Measurements from ENCODE around the gene SLC37A1. TPM values are rescaled to one million over a fixed set of nuclear protein-coding genes. Genes with fewer than 3 reads are reported as not detected.

Gene SLC37A1
- total RNA-seq (10 to 100 TPM; 20.9 to 31.4 (median 24.5) TPM), polyA plus RNA-seq (10 to 100 TPM in 1 of 3 donors, 1 to 10 TPM in 2; 6.9 to 12.0 (median 9.5) TPM)
- long read RNA-seq, donor 1: 0 reads
- long read RNA-seq, donor 2: 0 reads

DNA sequence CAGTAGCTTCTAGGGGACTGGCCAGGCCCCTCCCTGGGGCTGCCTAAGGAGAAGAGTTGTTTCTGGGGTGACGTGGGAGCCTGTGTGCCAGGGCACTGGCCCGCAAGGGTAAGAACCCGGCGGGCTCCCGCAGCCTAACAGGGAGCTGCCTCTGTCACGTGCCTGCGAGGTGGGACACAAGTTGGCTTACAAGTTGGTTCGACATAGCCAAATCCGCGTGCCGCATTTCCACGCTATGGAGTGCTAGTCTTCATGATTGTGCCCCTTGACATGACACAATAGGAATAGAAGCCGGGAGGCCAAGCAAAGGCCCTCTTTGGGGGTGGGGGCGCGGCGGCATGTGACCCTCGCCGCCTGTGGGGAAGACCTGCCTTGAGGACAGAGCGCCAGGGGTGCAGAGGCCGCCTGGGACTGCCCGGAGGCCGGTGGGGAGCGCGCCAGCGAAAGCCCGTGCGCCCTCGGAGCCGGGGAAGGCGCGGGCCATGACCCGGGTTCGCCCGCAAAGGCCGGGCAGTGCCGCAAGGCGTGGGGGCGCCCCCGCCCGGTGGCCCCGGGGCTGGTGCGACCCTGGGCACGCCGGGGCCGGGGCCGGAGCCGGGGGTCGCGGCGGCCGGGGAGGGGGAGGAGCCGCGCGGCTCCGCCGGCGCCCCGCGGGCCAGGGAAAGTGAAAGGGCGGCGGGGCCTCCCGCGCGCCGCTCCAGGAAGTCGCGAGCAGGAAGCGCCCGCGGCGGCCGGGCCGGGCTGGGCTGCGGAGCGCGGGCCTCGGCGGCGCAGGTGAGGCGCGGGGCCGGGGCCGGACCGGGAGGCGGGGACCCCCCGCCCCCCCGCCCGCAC is at the start of gene SLC37A1:
SLC37A1 (plus strand) TSS at position 702 of the 834 bp plus-strand sequence. CDS start 4,603 bp downstream, outside the sequence.
- WGBS, 5 donors: 11 to 28% (median 19%) methylated on average over 39 to 88 of the region's 88 CpGs
- DNase-seq: peak; percentile 90
- Histone ChIP-seq H3K4me3 (peak within 1 kb of the TSS; percentile 77 to 96 (median 86)), H3K36me3 (peaks cover 0 to 17% (median 7%) of the 10 kb centered on the region in 6 donors), H3K9me3 (no peaks in the 10 kb centered on the region), H3K27me3 (replicated peaks in 1 of 7) (no peaks in the 10 kb centered on the region), H3K27ac (peak within 1 kb of the TSS; percentile 69 to 91 (median 84)), H3K4me1 (peaks cover 17 to 52% (median 39%) of the 10 kb centered on the region in 6 donors)
- TF ChIP-seq POLR2A (IDR thresholded peaks at IDR 0.05) (no peak), POLR2AphosphoS5 (IDR thresholded peaks at IDR 0.05) (peak in 2 of 3 donors; percentile 5 to 15)
- TF ChIP-seq, protein P1, sequence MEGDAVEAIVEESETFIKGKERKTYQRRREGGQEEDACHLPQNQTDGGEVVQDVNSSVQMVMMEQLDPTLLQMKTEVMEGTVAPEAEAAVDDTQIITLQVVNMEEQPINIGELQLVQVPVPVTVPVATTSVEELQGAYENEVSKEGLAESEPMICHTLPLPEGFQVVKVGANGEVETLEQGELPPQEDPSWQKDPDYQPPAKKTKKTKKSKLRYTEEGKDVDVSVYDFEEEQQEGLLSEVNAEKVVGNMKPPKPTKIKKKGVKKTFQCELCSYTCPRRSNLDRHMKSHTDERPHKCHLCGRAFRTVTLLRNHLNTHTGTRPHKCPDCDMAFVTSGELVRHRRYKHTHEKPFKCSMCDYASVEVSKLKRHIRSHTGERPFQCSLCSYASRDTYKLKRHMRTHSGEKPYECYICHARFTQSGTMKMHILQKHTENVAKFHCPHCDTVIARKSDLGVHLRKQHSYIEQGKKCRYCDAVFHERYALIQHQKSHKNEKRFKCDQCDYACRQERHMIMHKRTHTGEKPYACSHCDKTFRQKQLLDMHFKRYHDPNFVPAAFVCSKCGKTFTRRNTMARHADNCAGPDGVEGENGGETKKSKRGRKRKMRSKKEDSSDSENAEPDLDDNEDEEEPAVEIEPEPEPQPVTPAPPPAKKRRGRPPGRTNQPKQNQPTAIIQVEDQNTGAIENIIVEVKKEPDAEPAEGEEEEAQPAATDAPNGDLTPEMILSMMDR (IDR thresholded peaks at IDR 0.05 in 8 of 11, conservative IDR thresholded peaks at IDR 0.05 in 3 of 11): no peak
- intact Hi-C loops (cut with DNase I; ENCODE audit: low total_unique reads): loop anchor here (10.0 kb wide), 1 partner anchor 49 kb away; no protein-coding TSS in a partner anchor

DNA sequence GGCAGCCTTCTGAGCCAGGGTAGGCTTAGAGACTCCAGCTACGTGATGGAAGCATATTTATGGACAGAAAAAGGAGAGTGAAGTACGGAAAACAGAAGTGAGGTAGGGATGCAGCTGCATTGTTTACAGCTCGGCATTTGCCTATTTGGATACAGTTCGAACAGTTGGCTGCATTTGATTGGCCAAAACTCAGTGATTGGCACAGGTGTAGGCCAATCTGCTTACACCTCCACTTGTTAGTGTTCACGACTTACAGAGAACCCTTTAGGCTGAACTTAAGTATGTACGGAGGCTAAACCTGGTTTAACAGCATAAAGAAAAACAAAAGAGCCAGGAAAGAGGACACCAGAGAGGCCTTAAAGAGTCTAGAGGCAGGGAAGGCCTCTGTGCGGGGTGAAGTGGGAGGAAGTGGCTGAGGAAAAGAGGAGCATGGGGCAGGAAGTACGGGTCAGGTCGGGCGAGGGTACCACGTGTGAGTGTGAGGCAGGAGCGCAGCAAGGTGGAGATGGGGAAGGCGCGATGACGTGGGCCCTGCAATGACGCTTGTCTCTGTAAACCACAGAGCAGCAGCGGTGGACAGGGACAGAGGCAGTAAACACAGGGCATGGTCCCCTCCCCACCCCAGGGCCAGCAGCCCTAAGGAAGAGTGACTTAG is 49.7 kb upstream of the SLC37A1 start:
- Histone ChIP-seq H3K36me3 (no peaks in the 10 kb centered on the region), H3K9me3 (no peaks in the 10 kb centered on the region), H3K27ac (peak overlapping the region in 4 of 8 donors; percentile 15 to 53 (median 44)), H3K4me3 (peak overlapping the region in 1 of 8 donors; percentile 28), H3K27me3 (replicated peaks in 1 of 7) (peaks cover 0 to 5% (median 0%) of the 10 kb centered on the region in 7 donors), H3K4me1 (peaks cover 3 to 79% (median 58%) of the 10 kb centered on the region in 6 donors)
- TF ChIP-seq POLR2AphosphoS5 (IDR thresholded peaks at IDR 0.05) (peak; percentile 51 to 68 (median 61)), POLR2A (IDR thresholded peaks at IDR 0.05) (no peak)
- DNase-seq: peak; percentile 86
- 37 to 56% (median 41%) methylated on average over 17 of the region's 17 CpGs for WGBS, 5 donors
- intact Hi-C loops (cut with DNase I; ENCODE audit: low total_unique reads): loop anchor here (10.0 kb wide), 1 partner anchor 51 kb away; the partner anchor contains the start of gene SLC37A1

DNA sequence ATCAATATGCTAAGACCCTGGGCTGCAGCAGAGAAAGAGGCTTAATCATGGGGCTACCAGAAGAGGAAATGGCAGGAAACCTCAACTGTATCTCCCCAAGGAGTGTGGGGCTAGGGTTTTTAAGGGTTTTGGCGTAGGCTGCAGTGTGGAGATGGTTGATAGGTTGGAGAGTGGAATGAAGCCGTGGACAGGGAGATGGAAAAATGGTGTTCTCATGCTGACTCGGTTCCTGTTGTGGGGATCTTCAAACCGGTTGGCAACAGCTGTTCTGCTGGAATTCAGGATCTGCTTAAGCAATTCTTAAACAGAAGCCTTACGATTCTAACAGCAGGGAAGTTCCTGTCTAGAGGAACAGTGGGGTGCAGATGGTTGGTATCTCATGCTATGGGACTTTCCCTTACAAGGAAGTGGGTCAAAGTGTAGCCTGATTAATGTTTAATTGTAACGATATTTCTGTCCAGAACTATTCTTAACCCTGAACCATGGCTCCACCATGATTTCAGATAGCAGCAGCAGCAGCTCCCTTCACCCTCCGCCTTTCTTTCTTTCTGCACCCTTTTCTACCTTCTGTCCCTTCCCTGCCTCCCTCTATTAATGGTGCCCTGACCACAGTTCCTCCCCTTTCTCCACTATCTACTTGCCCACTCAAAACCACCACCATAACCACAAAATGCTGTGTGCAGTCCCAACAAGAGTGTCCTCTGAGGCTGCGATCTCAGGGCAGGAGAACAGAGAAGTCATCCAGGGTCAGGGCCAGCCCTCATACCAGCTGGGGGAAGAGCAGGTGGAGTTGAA is 48.4 kb upstream of the SLC37A1 start:
- WGBS, 5 donors: 19 to 33% (median 31%) methylated on average over 8 of the region's 8 CpGs
- H3K4me1 ChIP-seq: peaks cover 3 to 72% (median 55%) of the 10 kb centered on the region in 6 donors
- TF ChIP-seq POLR2AphosphoS5 (IDR thresholded peaks at IDR 0.05): no peak
- TF ChIP-seq POLR2A (IDR thresholded peaks at IDR 0.05): no peak
- peaks cover 0 to 5% (median 0%) of the 10 kb centered on the region in 7 donors for H3K27me3 ChIP-seq (replicated peaks in 1 of 7)
- H3K9me3 ChIP-seq: no peaks in the 10 kb centered on the region
- H3K36me3 ChIP-seq: no peaks in the 10 kb centered on the region
- DNase-seq: no peak
- intact Hi-C loops (cut with DNase I; ENCODE audit: low total_unique reads): loop anchor here (10.0 kb wide), 1 partner anchor 50 kb away; the partner anchor contains the start of gene SLC37A1
- no peak overlapping the region for H3K4me3 ChIP-seq
- H3K27ac ChIP-seq: peak overlapping the region in 1 of 8 donors; percentile 22

DNA sequence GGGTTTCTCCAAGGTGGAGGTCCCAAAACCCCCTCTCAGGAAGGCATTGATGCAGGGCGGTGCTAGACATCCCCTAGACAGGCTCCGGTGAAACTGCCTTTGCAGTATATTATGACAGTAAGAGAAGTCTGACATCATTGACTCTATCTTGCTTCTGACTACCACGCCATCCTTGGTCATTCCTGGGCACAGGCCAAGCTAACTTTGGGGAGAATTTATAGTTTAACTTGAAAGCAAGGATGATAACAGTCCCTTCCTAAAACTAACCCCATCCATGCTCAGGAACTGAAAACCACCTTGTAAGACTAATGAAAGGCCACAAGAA is 47.9 kb upstream of the SLC37A1 start:
- Histone ChIP-seq H3K27me3 (replicated peaks in 1 of 7) (peaks cover 0 to 8% (median 0%) of the 10 kb centered on the region in 7 donors), H3K27ac (no peak overlapping the region), H3K4me1 (peaks cover 3 to 67% (median 49%) of the 10 kb centered on the region in 6 donors), H3K36me3 (no peaks in the 10 kb centered on the region), H3K4me3 (no peak overlapping the region), H3K9me3 (no peaks in the 10 kb centered on the region)
- no peak for DNase-seq
- TF ChIP-seq, protein P1 (IDR thresholded peaks at IDR 0.05 in 8 of 11, conservative IDR thresholded peaks at IDR 0.05 in 3 of 11): no peak
- no peak for TF ChIP-seq POLR2A (IDR thresholded peaks at IDR 0.05)
- TF ChIP-seq POLR2AphosphoS5 (IDR thresholded peaks at IDR 0.05): no peak
- intact Hi-C loops (cut with DNase I; ENCODE audit: low total_unique reads): loop anchor here (10.0 kb wide), 1 partner anchor 49 kb away; the partner anchor contains the start of gene SLC37A1
- 36 to 58% (median 55%) methylated on average over 3 of the region's 3 CpGs for WGBS, 5 donors

Measured in spleen (tissue), 13 donors.